ENCODE results near the gene ZNF431. TPM values are rescaled to one million over a fixed set of nuclear protein-coding genes. Genes with fewer than 3 reads are reported as not detected.

The ZNF431 gene
- total and polyA plus RNA-seq, 2 of the 8 experiments (the other 6 are each of a cell fraction or from before 2014, with no cell fraction given): 6.7 to 43.2 TPM

- H2BK15ac ChIP-seq (ENCODE audit: low read length): no peak overlapping the region
- POLR2A ChIA-PET (ENCODE audit: partially characterized antibody): interaction anchor here (0.6 to 1.8 kb wide), 3 partner anchors 14 to 42 kb away, joined by 3 to 8 read pairs (median 3); partner anchors contain the start of gene ZNF431
- H4K5ac ChIP-seq (ENCODE audit: insufficient read length, low read depth, low read length): no peak overlapping the region
- no peak overlapping the region for H2BK5ac ChIP-seq (ENCODE audit: low read depth, low read length)
- no peak overlapping the region for H2BK12ac ChIP-seq (ENCODE audit: low read depth, low read length)
- H4K91ac ChIP-seq (replicated peaks; ENCODE audit: insufficient read length, low read length): no peak overlapping the region
- no peaks in the 10 kb centered on the region for H3K79me2 ChIP-seq (ENCODE audit: control insufficient read depth in 1 of 2, insufficient read depth in 2 of 2, low read length in 2 of 2)
- TF ChIP-seq SIN3A (conservative IDR thresholded peaks at IDR 0.05 in 1 of 2, IDR thresholded peaks at IDR 0.05 in 1 of 2; ENCODE audit: low read depth in 1 of 2, low read length in 2 of 2) (no peak), SRF (IDR thresholded peaks at IDR 0.05; ENCODE audit: low read depth, low read length) (no peak), EP300 (IDR thresholded peaks at IDR 0.05; ENCODE audit: borderline replicate concordance in 1 of 2, low read depth in 2 of 2, low read length in 2 of 2) (no peak), YY1 (IDR thresholded peaks at IDR 0.05; ENCODE audit: low read depth, low read length) (no peak), KDM4A (IDR thresholded peaks at IDR 0.05; ENCODE audit: low read depth, low read length, severe bottlenecking) (no peak), BACH1 (IDR thresholded peaks at IDR 0.05; ENCODE audit: low read length) (no peak), ASH2L (IDR thresholded peaks at IDR 0.05; ENCODE audit: low read length) (no peak), CTBP2 (IDR thresholded peaks at IDR 0.05; ENCODE audit: borderline replicate concordance, insufficient read depth, insufficient read length, low read length) (no peak), MAFK (IDR thresholded peaks at IDR 0.05; ENCODE audit: low read depth, low read length) (no peak), HDAC6 (IDR thresholded peaks at IDR 0.05; ENCODE audit: low read depth, low read length) (no peak), SP4 (IDR thresholded peaks at IDR 0.05; ENCODE audit: low read length) (no peak), SP1 (IDR thresholded peaks at IDR 0.05; ENCODE audit: low read depth, low read length) (no peak)
- 77% methylated on average over 4 of the region's 4 CpGs; no CpG with 5 or more reads in 1 of the 2 experiments for WGBS, 2 experiments (ENCODE audit: extremely low coverage in 1 of 2, insufficient coverage in 1 of 2, insufficient read length in 1 of 2, insufficient replicate concordance in 2 of 2, low coverage in 1 of 2, low lambda C conversion rate in 2 of 2, missing lambda C conversion rate in 1 of 2)
- H3K27ac ChIP-seq (ENCODE audit: low read depth, low read length): no peak overlapping the region
- no peak overlapping the region for H3K4me2 ChIP-seq (ENCODE audit: insufficient read depth in 1 of 2, low read depth in 2 of 2, low read length in 2 of 2)
- H3K14ac ChIP-seq (ENCODE audit: insufficient read length): no peak overlapping the region
- no peak overlapping the region for H2AK5ac ChIP-seq (ENCODE audit: low read depth, low read length)
- CTCF ChIA-PET (ENCODE audit: partially characterized antibody): interaction anchor here (0.6 kb wide), 1 partner anchor 264 kb away, joined by 3 read pairs; no protein-coding TSS in a partner anchor
- H3K4me1 ChIP-seq (replicated peaks in 1 of 4; ENCODE audit: control insufficient read depth in 3 of 4, insufficient read depth in 4 of 4, low read length in 3 of 4): no peaks in the 10 kb centered on the region; a peak in 1 of 7 replicates
- H3K79me1 ChIP-seq (ENCODE audit: low read depth, low read length): no peaks in the 10 kb centered on the region
- H4K20me1 ChIP-seq (replicated peaks in 1 of 2; ENCODE audit: control insufficient read depth in 1 of 2, insufficient read depth in 2 of 2, low read length in 2 of 2): no peaks in the 10 kb centered on the region
- H2BK20ac ChIP-seq (ENCODE audit: low read length): no peak overlapping the region
- no peak overlapping the region for H3K56ac ChIP-seq (replicated peaks; ENCODE audit: insufficient read length, low read depth, low read length)
- DNase-seq (ENCODE audit: low read depth in 1 of 2, low spot score in 2 of 2) (no peak), FAIRE-seq (no peak)
- no peak overlapping the region for H3K4me3 ChIP-seq (ENCODE audit: extremely low read depth in 1 of 4, insufficient read depth in 2 of 4, low read depth in 3 of 4, low read length in 4 of 4)
- no peaks in the 10 kb centered on the region for H3K36me3 ChIP-seq (ENCODE audit: control insufficient read depth in 2 of 4, insufficient read depth in 4 of 4, low read length in 3 of 4)
- no peak overlapping the region for H3K9ac ChIP-seq (replicated peaks in 1 of 4; ENCODE audit: extremely low read depth in 1 of 4, low read depth in 3 of 4, low read length in 3 of 4)
- H3K18ac ChIP-seq (ENCODE audit: extremely low read depth, low read length): no peak overlapping the region
- H3K27me3 ChIP-seq (replicated peaks in 1 of 4; ENCODE audit: control insufficient read depth in 3 of 4, extremely low read depth in 1 of 4, insufficient read depth in 3 of 4, low read length in 3 of 4): no peaks in the 10 kb centered on the region
- no peak overlapping the region for H3K4ac ChIP-seq (replicated peaks; ENCODE audit: insufficient read length, low read depth, low read length)
- H2BK120ac ChIP-seq (replicated peaks; ENCODE audit: low read depth, low read length): no peak overlapping the region
- H3K23ac ChIP-seq (ENCODE audit: insufficient read length): no peak overlapping the region
- H3K23me2 ChIP-seq (ENCODE audit: low read depth, low read length): no peaks in the 10 kb centered on the region
- no peak overlapping the region for H2AFZ ChIP-seq (ENCODE audit: low read length)
- H4K8ac ChIP-seq (ENCODE audit: extremely low read depth, insufficient read depth, low read length): no peak overlapping the region
- no peaks in the 10 kb centered on the region for H3K9me3 ChIP-seq (ENCODE audit: insufficient read depth in 2 of 2, low read depth in 1 of 2, low read length in 1 of 2)
Measured at GRCh38 chr19:21127898-21128297, 13.9 kb upstream of the ZNF431 start.
